Activated CD4-positive, alpha-beta memory T cell treated with anti-CD3 and anti-CD28 coated beads for 36 hours (primary cell): Measurements from ENCODE around the gene NCOR2. TPM values are rescaled to one million over a fixed set of nuclear protein-coding genes. Genes with fewer than 3 reads are reported as not detected.

Experiments used
- CTCF ChIA-PET: fragments of 350-600 bp; sonication (Branson Sonifier 250); formaldehyde crosslinking; loops from one replicate; lab custom pipeline; 2021; ENCODE audit warnings: antibody characterized with exemption, inconsistent platforms; lab: Charles Lee
- POLR2A ChIA-PET: fragments of 350-600 bp; sonication (Branson Sonifier 250); formaldehyde crosslinking; loops from one replicate; lab custom pipeline; 2021; ENCODE audit warnings: antibody characterized with exemption; lab: Charles Lee
- DNase-seq: peaks from one replicate; pipeline ENCODE4 v3.0.0-alpha.2; 2020
- H3K27ac Mint-ChIP-seq: one replicate; pipeline ENCODE4 v1.8.0; 2021; ENCODE audit warnings: mixed read lengths
- H3K27me3 Mint-ChIP-seq: one replicate; pipeline ENCODE4 v1.8.0; 2021; ENCODE audit warnings: mixed read lengths
- H3K36me3 Mint-ChIP-seq: one replicate; pipeline ENCODE4 v1.8.0; 2021; ENCODE audit warnings: mixed read lengths
- H3K4me1 Mint-ChIP-seq: one replicate; pipeline ENCODE4 v1.8.0; 2021; ENCODE audit warnings: low read depth, mixed read lengths
- H3K4me3 Mint-ChIP-seq: one replicate; pipeline ENCODE4 v1.8.0; 2021; ENCODE audit warnings: mild to moderate bottlenecking, mixed read lengths
- H3K9me3 Mint-ChIP-seq: one replicate; pipeline ENCODE4 v1.8.0; 2021; ENCODE audit warnings: mixed read lengths
- intact Hi-C: fragments of 100-400 bp; cut with micrococcal nuclease; formaldehyde crosslinking; loops from one replicate; pipeline ENCODE4 v1.15.1; 2023
- total RNA-seq, 2 experiments: library from RNA; stranded (reverse); gene quantifications; one replicate each; pipeline ENCODE4 v1.2.3, GENCODE V29; 2021

Gene NCOR2
- total RNA-seq, 2 experiments from 2014 or later = 86.1 to 86.9 TPM

- no peak overlapping the region for H3K4me3 Mint-ChIP-seq
- intact Hi-C loops = no loop called here
- CTCF ChIA-PET = no interaction called here
- POLR2A ChIA-PET = no interaction called here
- H3K36me3 Mint-ChIP-seq = peaks cover 3% of the 10 kb centered on the region
- H3K27me3 Mint-ChIP-seq = no peaks in the 10 kb centered on the region
- no peaks in the 10 kb centered on the region for H3K4me1 Mint-ChIP-seq
- DNase-seq = no peak
- peaks cover 5% of the 10 kb centered on the region for H3K9me3 Mint-ChIP-seq
- H3K27ac Mint-ChIP-seq = no peak overlapping the region
Measured at GRCh38 chr12:124581307-124582107, 14.1 kb upstream of the NCOR2 start.

GRCh38 chr12:124579921-124580517, 12.6 kb upstream of the NCOR2 start:
- ChIA-PET CTCF (interaction anchor here (1.0 kb wide), 1 partner anchor 16 kb away, joined by 3 read pairs; no protein-coding TSS in a partner anchor), POLR2A (no interaction called here)

GRCh38 chr12:124578854-124579253, 11.4 kb upstream of the NCOR2 start:
- POLR2A ChIA-PET = no interaction called here
- intact Hi-C loops = no loop called here

More at GRCh38 chr12:124579921-124580517, 12.6 kb upstream of the NCOR2 start:
- H3K27me3 Mint-ChIP-seq = no peaks in the 10 kb centered on the region
- intact Hi-C loops = no loop called here
- H3K4me1 Mint-ChIP-seq = no peaks in the 10 kb centered on the region
- peaks cover 5% of the 10 kb centered on the region for H3K9me3 Mint-ChIP-seq
- H3K4me3 Mint-ChIP-seq = no peak overlapping the region
- no peak overlapping the region for H3K27ac Mint-ChIP-seq
- DNase-seq = no peak
- peaks cover 3% of the 10 kb centered on the region for H3K36me3 Mint-ChIP-seq

DNA sequence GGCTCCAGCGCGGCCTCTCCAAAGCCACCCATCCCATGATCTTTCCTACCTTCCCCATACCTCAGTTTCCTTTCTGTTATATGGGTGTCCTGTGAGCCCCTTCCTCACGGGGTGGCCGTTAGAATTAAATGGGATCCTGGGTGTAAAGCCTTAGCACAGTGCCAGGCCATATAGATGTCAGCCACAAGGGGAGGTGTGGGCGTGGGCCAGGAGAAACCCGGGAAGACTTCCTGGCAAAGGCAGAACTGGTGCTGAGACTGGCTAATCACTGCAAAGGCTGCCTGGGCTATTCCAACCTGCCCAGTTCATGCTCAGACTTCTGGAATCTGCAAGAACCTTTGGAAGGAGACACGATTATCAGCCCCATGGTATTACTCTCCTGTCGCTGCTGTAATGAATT, 11.0 kb upstream of the NCOR2 start:
- no peaks in the 10 kb centered on the region for H3K4me1 Mint-ChIP-seq
- peaks cover 3% of the 10 kb centered on the region for H3K36me3 Mint-ChIP-seq
- H3K4me3 Mint-ChIP-seq = no peak overlapping the region
- no peak overlapping the region for H3K27ac Mint-ChIP-seq
- H3K27me3 Mint-ChIP-seq = no peaks in the 10 kb centered on the region
- DNase-seq = no peak
- H3K9me3 Mint-ChIP-seq = peaks cover 5% of the 10 kb centered on the region
- intact Hi-C loops = no loop called here
- ChIA-PET CTCF (no interaction called here), POLR2A (no interaction called here)

More at GRCh38 chr12:124578854-124579253, 11.4 kb upstream of the NCOR2 start:
- Mint-ChIP-seq H3K36me3 (peaks cover 3% of the 10 kb centered on the region), H3K4me1 (no peaks in the 10 kb centered on the region), H3K27ac (no peak overlapping the region), H3K9me3 (peaks cover 5% of the 10 kb centered on the region), H3K4me3 (no peak overlapping the region), H3K27me3 (no peaks in the 10 kb centered on the region)
- CTCF ChIA-PET = no interaction called here
- no peak for DNase-seq

DNA sequence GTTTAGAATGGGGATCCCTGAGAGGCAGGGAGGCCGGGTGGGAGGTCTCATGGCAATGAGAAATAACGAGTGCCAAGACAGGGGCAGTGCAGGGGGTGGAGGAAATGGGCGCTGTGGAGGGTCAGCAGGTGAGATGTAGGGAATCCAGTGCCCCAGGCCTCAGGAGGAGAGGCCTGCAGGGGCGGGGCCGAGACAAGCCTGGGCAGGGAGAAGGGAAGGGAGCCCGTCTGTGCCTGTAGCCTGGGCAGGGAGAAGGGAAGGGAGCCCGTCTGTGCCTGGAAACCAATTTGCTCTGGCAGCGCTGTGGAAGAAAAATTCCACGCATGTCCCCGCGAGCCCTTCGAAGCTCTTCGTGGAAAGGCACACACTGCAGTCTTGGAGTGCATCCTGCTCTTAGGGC, 10.6 kb upstream of the NCOR2 start:
- Mint-ChIP-seq H3K27me3 (no peaks in the 10 kb centered on the region), H3K4me3 (no peak overlapping the region), H3K27ac (no peak overlapping the region), H3K36me3 (peaks cover 3% of the 10 kb centered on the region), H3K9me3 (peaks cover 5% of the 10 kb centered on the region), H3K4me1 (no peaks in the 10 kb centered on the region)
- POLR2A ChIA-PET = no interaction called here
- DNase-seq = no peak
- CTCF ChIA-PET = no interaction called here
- intact Hi-C loops = no loop called here

DNA sequence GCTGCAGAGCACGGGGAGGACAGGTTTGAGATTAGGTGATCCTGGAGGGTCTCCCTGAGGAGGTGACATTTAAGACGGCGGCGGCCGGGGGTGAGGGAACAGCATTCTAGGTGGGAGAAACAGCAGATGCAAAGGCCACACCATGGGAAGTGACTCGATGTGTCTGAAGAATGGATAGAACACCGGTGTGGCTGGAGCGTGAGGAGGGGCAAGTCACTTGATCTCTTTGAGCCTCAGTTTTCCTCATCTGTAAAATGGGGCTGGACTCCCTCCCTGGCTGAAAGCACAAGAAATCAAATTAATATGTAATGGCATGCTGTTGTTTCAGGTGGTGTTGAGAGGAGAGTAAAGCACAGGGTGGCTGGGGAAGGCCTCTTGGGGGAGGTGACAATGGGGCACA, 10.0 kb upstream of the NCOR2 start:
- no peak overlapping the region for H3K4me3 Mint-ChIP-seq
- H3K27ac Mint-ChIP-seq = no peak overlapping the region
- intact Hi-C loops = no loop called here
- ChIA-PET POLR2A (no interaction called here), CTCF (no interaction called here)
- H3K36me3 Mint-ChIP-seq = peaks cover 3% of the 10 kb centered on the region
- H3K27me3 Mint-ChIP-seq = no peaks in the 10 kb centered on the region
- H3K4me1 Mint-ChIP-seq = no peaks in the 10 kb centered on the region
- H3K9me3 Mint-ChIP-seq = peaks cover 5% of the 10 kb centered on the region
- no peak for DNase-seq

GRCh38 chr12:124576061-124576650, 8.7 kb upstream of the NCOR2 start:
- POLR2A ChIA-PET = no interaction called here
- intact Hi-C loops = no loop called here
- H3K27me3 Mint-ChIP-seq = no peaks in the 10 kb centered on the region
- peaks cover 5% of the 10 kb centered on the region for H3K9me3 Mint-ChIP-seq
- peaks cover 3% of the 10 kb centered on the region for H3K36me3 Mint-ChIP-seq
- CTCF ChIA-PET = no interaction called here
- no peaks in the 10 kb centered on the region for H3K4me1 Mint-ChIP-seq
- no peak for DNase-seq
- H3K27ac Mint-ChIP-seq = no peak overlapping the region
- H3K4me3 Mint-ChIP-seq = no peak overlapping the region

GRCh38 chr12:124573839-124574786, 6.7 kb upstream of the NCOR2 start:
- H3K27ac Mint-ChIP-seq = no peak overlapping the region
- no peak overlapping the region for H3K4me3 Mint-ChIP-seq
- POLR2A ChIA-PET = no interaction called here
- CTCF ChIA-PET = no interaction called here
- H3K4me1 Mint-ChIP-seq = no peaks in the 10 kb centered on the region
- no peaks in the 10 kb centered on the region for H3K36me3 Mint-ChIP-seq
- no peaks in the 10 kb centered on the region for H3K9me3 Mint-ChIP-seq
- no peaks in the 10 kb centered on the region for H3K27me3 Mint-ChIP-seq
- DNase-seq = no peak
- intact Hi-C loops = no loop called here

- POLR2A ChIA-PET = no interaction called here
- CTCF ChIA-PET = no interaction called here
- H3K4me3 Mint-ChIP-seq = no peak overlapping the region
- no peaks in the 10 kb centered on the region for H3K9me3 Mint-ChIP-seq
- no peak for DNase-seq
- no peak overlapping the region for H3K27ac Mint-ChIP-seq
- H3K36me3 Mint-ChIP-seq = no peaks in the 10 kb centered on the region
- H3K27me3 Mint-ChIP-seq = no peaks in the 10 kb centered on the region
- intact Hi-C loops = no loop called here
- peaks cover 3% of the 10 kb centered on the region for H3K4me1 Mint-ChIP-seq
Measured at GRCh38 chr12:124571556-124571955, 4.1 kb upstream of the NCOR2 start.

DNA sequence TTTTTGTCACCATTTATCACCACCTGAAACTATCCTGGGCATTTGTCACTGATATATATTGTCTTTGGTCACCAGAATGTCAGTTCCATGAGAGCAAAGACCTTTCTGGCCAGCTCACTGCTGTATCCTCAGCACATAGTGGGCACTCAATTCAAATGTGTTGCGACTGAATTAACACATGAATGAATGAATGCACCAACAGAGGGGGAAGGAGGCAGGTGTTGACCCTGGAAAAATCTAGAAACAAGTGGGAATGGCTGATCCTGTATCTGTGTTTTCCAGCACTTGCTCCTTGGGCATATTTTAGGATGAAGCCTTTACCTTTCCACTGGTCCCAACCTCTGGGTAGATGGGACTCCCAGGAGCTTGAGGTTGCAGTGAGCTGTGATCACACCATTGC, 3.4 kb upstream of the NCOR2 start:
- peaks cover 5% of the 10 kb centered on the region for H3K4me1 Mint-ChIP-seq
- no peak overlapping the region for H3K4me3 Mint-ChIP-seq
- H3K9me3 Mint-ChIP-seq = no peaks in the 10 kb centered on the region
- no peaks in the 10 kb centered on the region for H3K36me3 Mint-ChIP-seq
- no peak for DNase-seq
- no peaks in the 10 kb centered on the region for H3K27me3 Mint-ChIP-seq
- ChIA-PET POLR2A (no interaction called here), CTCF (interaction anchor here (0.9 kb wide), 1 partner anchor 15 kb away, joined by 3 read pairs; no protein-coding TSS in a partner anchor)
- intact Hi-C loops = no loop called here
- no peak overlapping the region for H3K27ac Mint-ChIP-seq

- no peak for DNase-seq
Measured at GRCh38 chr12:124569375-124570148, 2.1 kb upstream of the NCOR2 start.

More at GRCh38 chr12:124569375-124570148, 2.1 kb upstream of the NCOR2 start:
- intact Hi-C loops = loop anchor here (5.0 to 10.0 kb wide), 4 partner anchors 68 to 345 kb away; partner anchors contain the start of gene UBC
- Mint-ChIP-seq H3K27ac (no peak overlapping the region), H3K4me1 (peaks cover 17% of the 10 kb centered on the region), H3K4me3 (no peak overlapping the region), H3K36me3 (no peaks in the 10 kb centered on the region), H3K27me3 (no peaks in the 10 kb centered on the region), H3K9me3 (no peaks in the 10 kb centered on the region)
- CTCF ChIA-PET = interaction anchor here (0.7 to 1.1 kb wide), 3 partner anchors 14 to 221 kb away, joined by 3 read pairs; no protein-coding TSS in a partner anchor
- POLR2A ChIA-PET = no interaction called here
